Omental fat pad (tissue), 4 donors: Measurements from ENCODE around the gene PDIA4. TPM values are rescaled to one million over a fixed set of nuclear protein-coding genes. Genes with fewer than 3 reads are reported as not detected.
"Not testable (repeated sequence)": the region's sequence is repeated elsewhere in the genome, so short reads cannot be mapped to it uniquely, and the experiment has no call there.

Experiments
- ATAC-seq: fragments of 150-250 bp; one replicate; pipeline ENCODE4 v1.9.1; 2016; ENCODE audit warnings: mild to moderate bottlenecking, moderate library complexity; ENCODE audit not compliant: low FRiP score
- DNase-seq: peaks from one replicate; pipeline ENCODE4 v3.0.0-alpha.2; 2019; ENCODE audit warnings: low spot score
- CTCF ChIP-seq, 3 donors: fragments of 450-650 bp; IDR thresholded peaks; one replicate each; pipeline ENCODE4 v1.5.1; 2016 to 2017; ENCODE audit warnings: antibody characterized with exemption in 3 of 3, mild to moderate bottlenecking in 3 of 3, moderate library complexity in 2 of 3
- total RNA-seq, 4 donors: library from RNA; depleted of rRNA; stranded (reverse); fragments of >200 nt; gene quantifications; one replicate each; pipeline ENCODE4 v1.1.0, GENCODE V29; 2016

Gene PDIA4
- total RNA-seq, 4 donors from 2014 or later = 57.1 to 114 (median 74.0) TPM

DNA sequence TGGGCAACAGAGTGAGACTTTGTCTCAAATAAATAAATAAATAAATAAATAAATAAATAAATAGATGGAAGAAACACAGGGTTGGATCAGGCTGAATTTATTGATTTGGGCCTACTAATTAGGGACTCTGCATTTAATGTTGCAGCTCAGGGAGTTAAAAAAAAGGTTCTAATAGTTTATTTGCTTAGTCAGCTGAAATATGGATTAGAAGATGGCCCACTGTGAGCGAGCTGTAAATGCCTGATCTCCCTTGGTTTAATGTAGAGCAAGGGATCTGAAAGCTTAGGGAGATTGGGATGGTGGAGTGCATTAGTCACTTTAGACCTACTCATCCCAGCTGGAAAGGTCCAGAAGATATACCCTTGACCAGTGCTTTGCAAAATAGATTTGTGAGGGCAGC, 25.1 kb upstream of the PDIA4 start:
- DNase-seq = no peak
- no peak for ATAC-seq

DNA sequence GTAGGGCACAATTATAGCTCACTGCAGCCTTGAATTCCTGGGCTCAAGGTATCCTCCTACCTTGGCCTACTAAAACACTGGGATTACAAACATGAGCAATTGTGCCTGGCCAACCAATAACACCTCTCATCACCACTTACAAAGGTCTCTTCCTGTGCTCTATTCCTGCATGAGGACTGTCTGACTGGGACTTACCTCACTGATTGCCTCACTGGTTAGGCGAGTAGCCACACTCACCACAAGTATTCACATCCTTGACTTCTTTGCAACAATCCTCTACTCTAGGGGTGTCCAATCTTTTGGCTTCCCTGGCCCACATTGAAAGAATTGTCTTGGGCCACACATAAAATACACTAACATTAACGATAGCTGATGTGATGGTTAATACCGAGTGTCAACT, 22.6 kb upstream of the PDIA4 start:
- no peak for TF ChIP-seq CTCF (IDR thresholded peaks at IDR 0.05)
- ATAC-seq (no peak), DNase-seq (no peak)

More for the DNA sequence above, 25.1 kb upstream of the PDIA4 start:
- no peak for TF ChIP-seq CTCF (IDR thresholded peaks at IDR 0.05)

DNA sequence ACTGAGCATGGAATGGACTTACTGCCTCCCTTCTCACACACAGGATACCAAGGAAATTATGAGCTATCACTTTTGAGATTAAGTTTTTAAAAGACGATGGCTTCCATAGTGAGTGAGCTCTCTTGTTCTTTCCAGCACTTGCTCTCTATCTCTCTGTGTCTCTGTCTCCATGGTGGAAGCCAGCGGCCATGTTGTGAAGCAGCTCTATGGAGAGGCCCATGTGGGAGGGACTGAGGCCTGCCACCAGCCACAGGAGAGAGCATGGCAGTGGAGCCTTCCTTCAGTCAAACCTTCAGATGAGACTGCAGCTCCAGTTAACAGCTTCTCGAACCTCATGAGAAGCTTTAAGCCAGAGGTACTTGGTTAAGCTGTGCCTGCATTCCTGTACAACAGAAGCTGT, 20.5 kb upstream of the PDIA4 start:
- DNase-seq (no peak), ATAC-seq (no peak)
- no peak for TF ChIP-seq CTCF (IDR thresholded peaks at IDR 0.05)

DNA sequence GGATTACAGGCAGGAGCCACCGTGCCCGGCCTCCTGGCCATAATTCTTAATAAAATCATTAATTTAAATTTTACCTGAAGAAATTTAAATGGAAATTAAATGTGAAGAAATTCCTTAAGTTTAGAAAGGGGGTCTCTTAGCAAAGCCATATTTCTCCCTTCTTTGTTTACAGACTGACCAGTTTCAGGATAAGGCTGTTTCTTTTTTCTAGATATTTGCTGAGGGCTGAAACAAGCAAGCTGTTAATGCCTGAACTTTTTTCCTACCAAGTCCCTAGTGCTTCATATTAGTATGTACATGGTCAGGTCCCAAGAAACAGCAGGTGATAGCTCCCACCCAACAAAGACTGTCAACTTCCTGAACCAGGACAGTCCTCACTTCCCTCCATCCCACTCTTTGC, 18.1 kb upstream of the PDIA4 start:
- ATAC-seq (no peak), DNase-seq (no peak)
- no peak for TF ChIP-seq CTCF (IDR thresholded peaks at IDR 0.05)

DNA sequence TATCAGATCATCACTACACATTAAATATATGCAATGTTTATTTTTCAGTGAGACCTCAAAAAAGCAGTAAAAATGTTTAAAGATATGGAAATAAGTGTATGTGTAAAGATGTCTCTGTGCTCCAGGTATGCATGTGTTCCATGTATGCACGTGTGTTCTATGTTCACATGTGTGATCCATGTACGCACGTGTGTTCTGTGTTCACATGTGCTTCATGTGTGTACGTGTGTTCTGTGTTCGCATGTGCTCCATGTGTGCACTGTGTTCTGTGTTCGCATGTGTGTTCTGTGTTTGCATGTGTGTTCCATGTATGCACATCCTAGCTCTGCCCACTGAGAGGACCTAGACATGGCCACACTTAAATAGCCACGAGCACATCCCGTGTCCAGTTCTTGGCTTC, 15.6 kb upstream of the PDIA4 start:
- ATAC-seq (no peak), DNase-seq (no peak)
- TF ChIP-seq CTCF (IDR thresholded peaks at IDR 0.05) = no peak

DNA sequence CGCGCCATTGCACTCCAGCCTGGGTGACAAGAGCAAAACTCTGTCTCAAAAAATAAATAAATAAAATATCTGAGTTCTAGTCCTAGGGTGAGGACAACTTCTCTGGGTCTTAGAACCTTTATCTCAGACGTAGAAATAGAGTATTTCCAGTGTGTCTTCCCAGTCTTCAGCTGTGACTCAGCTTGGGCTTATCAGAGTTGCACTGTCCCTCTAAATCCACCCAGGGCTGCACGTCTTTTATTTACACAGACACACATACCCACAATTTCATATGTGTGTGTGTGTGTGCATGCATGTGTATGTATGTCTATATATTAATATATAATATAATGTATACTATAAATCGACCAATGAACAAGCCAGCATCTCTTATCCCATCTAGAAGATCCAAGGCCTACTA, 13.0 kb upstream of the PDIA4 start:
- TF ChIP-seq CTCF (IDR thresholded peaks at IDR 0.05) = no peak
- no peak for ATAC-seq

GRCh38 chr7:149038641-149039040, 10.3 kb upstream of the PDIA4 start:
- not testable (repeated sequence) for DNase-seq, ATAC-seq

More for the DNA sequence above, 13.0 kb upstream of the PDIA4 start:
- DNase-seq = no peak

DNA sequence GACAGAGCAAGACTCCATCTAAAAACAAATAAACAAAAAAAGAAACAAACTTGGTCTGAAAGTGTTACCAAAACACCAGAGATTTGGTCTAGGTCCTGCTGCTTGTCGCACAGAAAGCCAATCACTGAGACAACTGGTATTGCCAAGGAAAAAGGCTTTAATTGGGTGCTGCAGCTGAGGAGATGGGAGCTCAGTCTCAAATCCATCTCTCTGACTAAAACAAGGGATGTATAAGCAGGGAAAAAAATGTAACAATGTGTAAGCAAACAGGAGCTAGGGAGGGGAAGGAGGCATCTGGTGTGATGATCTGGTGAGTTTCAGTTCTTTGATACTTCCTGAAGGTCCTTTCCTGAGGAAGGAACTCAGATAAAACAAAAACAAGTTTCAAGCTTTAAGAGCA, 8.4 kb upstream of the PDIA4 start:
- DNase-seq (no peak), ATAC-seq (no peak)
- TF ChIP-seq CTCF (IDR thresholded peaks at IDR 0.05) = no peak
